B cell (primary cell): Measurements from ENCODE around the gene NCS1. TPM values are rescaled to one million over a fixed set of nuclear protein-coding genes. Genes with fewer than 3 reads are reported as not detected.

ENCODE experiments used
- ATAC-seq: fragments of 200-7000 bp; cut with Tn5 transposase; one replicate; pipeline ENCODE4 v1.10.0; 2021; ENCODE audit warnings: low read depth, mild to moderate bottlenecking, moderate number of reproducible peaks, moderate library complexity
- CTCF ChIA-PET: fragments of 350-600 bp; sonication (Branson Sonifier 250); formaldehyde crosslinking; loops from one replicate; lab custom pipeline; 2021; ENCODE audit warnings: antibody characterized with exemption, inconsistent platforms; lab: Charles Lee
- POLR2A ChIA-PET: fragments of 350-600 bp; sonication (Branson Sonifier 250); formaldehyde crosslinking; loops from one replicate; lab custom pipeline; 2021; ENCODE audit warnings: antibody characterized with exemption; lab: Charles Lee
- DNase-seq: peaks from one replicate; pipeline ENCODE4 v3.0.0; 2013
- H2AFZ ChIP-seq: 2 replicates; pipeline ENCODE4 v1.6.1; 2012; ENCODE audit warnings: mild to moderate bottlenecking, low read depth, low read length; ENCODE audit not compliant: insufficient read depth, poor library complexity, severe bottlenecking
- H3K27ac ChIP-seq, 2 donors: 1 replicate in 1 of 2; 2 replicates in 1 of 2; pipeline ENCODE4 v1.5.1; 2012 to 2013; ENCODE audit warnings: low read length in 2 of 2, mild to moderate bottlenecking in 2 of 2, moderate library complexity in 1 of 2
- H3K27me3 ChIP-seq, 4 experiments: fragments of 200-600 bp in 1 of 4; sonication (generic) in 1 of 4; replicated peaks in 1 of 4; 1 replicate in 2 of 4; 2 replicates in 2 of 4; pipeline versions ENCODE4 v1.6.1 to v1.7.0; 2013 to 2016; ENCODE audit warnings: low read length in 3 of 4, mild to moderate bottlenecking in 2 of 4, mixed read lengths in 1 of 4, moderate library complexity in 1 of 4; ENCODE audit not compliant: insufficient read depth in 4 of 4, control insufficient read depth in 3 of 4; ENCODE audit errors: control extremely low read depth in 1 of 4
- H3K36me3 ChIP-seq, 2 experiments: replicated peaks in 1 of 2; 1 replicate in 1 of 2; 2 replicates in 1 of 2; pipeline versions ENCODE4 v1.6.1 to v1.7.1; 2013; ENCODE audit warnings: low read length in 1 of 2; ENCODE audit not compliant: insufficient read depth in 2 of 2, control insufficient read depth in 1 of 2; ENCODE audit errors: control extremely low read depth in 1 of 2, extremely low read depth in 1 of 2
- H3K4me1 ChIP-seq, 2 donors: fragments of 200-600 bp in 1 of 2; sonication (generic) in 1 of 2; 1 replicate in 1 of 2; 2 replicates in 1 of 2; pipeline versions ENCODE4 v1.5.1 to v1.6.1; 2013 to 2017; ENCODE audit warnings: low read length in 2 of 2; ENCODE audit not compliant: control insufficient read depth in 2 of 2, insufficient read depth in 2 of 2
- H3K4me2 ChIP-seq: replicated peaks from 2 replicates; pipeline ENCODE3; 2012; ENCODE audit warnings: mild to moderate bottlenecking, low read depth, low read length; ENCODE audit not compliant: poor library complexity, severe bottlenecking
- H3K4me3 ChIP-seq, 5 experiments: fragments of 200-600 bp in 1 of 5; sonication (generic) in 1 of 5; 1 replicate in 3 of 5; 2 replicates in 2 of 5; pipeline versions ENCODE4 v1.5.1 to v1.7.0; 2011 to 2016; ENCODE audit warnings: low read length in 4 of 5, mild to moderate bottlenecking in 4 of 5, low read depth in 2 of 5, control low read depth in 1 of 5, moderate library complexity in 1 of 5; ENCODE audit not compliant: insufficient read depth in 1 of 5; ENCODE audit errors: control extremely low read depth in 1 of 5, extremely low read depth in 1 of 5
- H3K79me2 ChIP-seq: fragments of 200-600 bp; sonication (generic); one replicate; pipeline ENCODE4 v1.6.0; 2016; ENCODE audit warnings: low read length; ENCODE audit not compliant: control insufficient read depth, insufficient read depth
- H3K9ac ChIP-seq: fragments of 200-600 bp; sonication (generic); 2 replicates; pipeline ENCODE4 v1.6.1; 2017; ENCODE audit warnings: mild to moderate bottlenecking, low read length, moderate library complexity
- H3K9me3 ChIP-seq, 3 donors: one replicate each; pipeline versions ENCODE4 v1.6.1 to v1.7.1; 2013; ENCODE audit warnings: low read length in 2 of 3; ENCODE audit not compliant: control insufficient read depth in 2 of 3, insufficient read depth in 1 of 3; ENCODE audit errors: control extremely low read depth in 1 of 3
- H4K20me1 ChIP-seq: 2 replicates; pipeline ENCODE4 v1.6.0; 2012; ENCODE audit warnings: mild to moderate bottlenecking, low read length; ENCODE audit not compliant: insufficient read depth, control insufficient read depth, poor library complexity, severe bottlenecking
- H3K27ac Mint-ChIP-seq: one replicate; pipeline ENCODE4 v1.8.0; 2021; ENCODE audit warnings: mixed read lengths
- H3K27me3 Mint-ChIP-seq: one replicate; pipeline ENCODE4 v1.8.0; 2021; ENCODE audit warnings: mixed read lengths
- H3K4me1 Mint-ChIP-seq: one replicate; pipeline ENCODE4 v1.8.0; 2021; ENCODE audit warnings: mixed read lengths
- H3K4me3 Mint-ChIP-seq: one replicate; pipeline ENCODE4 v1.8.0; 2021; ENCODE audit warnings: mixed read lengths
- H3K9me3 Mint-ChIP-seq: one replicate; pipeline ENCODE4 v1.8.0; 2022; ENCODE audit warnings: mixed read lengths; ENCODE audit not compliant: insufficient read depth
- EZH2 ChIP-seq: IDR thresholded peaks from 2 replicates; pipeline ENCODE4 v1.6.1; 2012; ENCODE audit warnings: borderline replicate concordance, low read depth, mild to moderate bottlenecking, moderate library complexity, low read length; ENCODE audit not compliant: insufficient read depth, poor library complexity, severe bottlenecking
- WGBS: methylation state at CpG from one replicate; pipeline ENCODE4 v1.1.5; 2013; ENCODE audit warnings: missing lambda C conversion rate; ENCODE audit not compliant: insufficient coverage; 5-methylcytosine and 5-hydroxymethylcytosine counted together
- intact Hi-C: fragments of 100-400 bp; cut with micrococcal nuclease; formaldehyde crosslinking; loops from one replicate; pipeline ENCODE4 v1.10.0; 2022
- polyA plus RNA-seq: library from polyadenylated mRNA; depleted of rRNA; stranded (reverse); fragments of >200 nt; gene quantifications from 2 replicates; pipeline ENCODE4 v1.2.3, GENCODE V29; 2012
- total RNA-seq, 2 donors: library from RNA; stranded (reverse); fragments of 120-200 nt in 1 of 2; gene quantifications; 1 replicate in 1 of 2; 2 replicates in 1 of 2; pipeline versions ENCODE4 v1.2.3 to v1.2.4, GENCODE V29; 2013 to 2022
- TF ChIP-seq, protein P1 (sequence below): fragments of 200-600 bp; IDR thresholded peaks from one replicate; pipeline ENCODE4 v1.8.0; 2022; ENCODE audit warnings: antibody characterized with exemption, mild to moderate bottlenecking

Gene NCS1
- total and polyA plus RNA-seq, 2 donors (not counting 1 experiment from before 2014, with no cell fraction given) = 0.39 TPM; not detected in 1

DNA sequence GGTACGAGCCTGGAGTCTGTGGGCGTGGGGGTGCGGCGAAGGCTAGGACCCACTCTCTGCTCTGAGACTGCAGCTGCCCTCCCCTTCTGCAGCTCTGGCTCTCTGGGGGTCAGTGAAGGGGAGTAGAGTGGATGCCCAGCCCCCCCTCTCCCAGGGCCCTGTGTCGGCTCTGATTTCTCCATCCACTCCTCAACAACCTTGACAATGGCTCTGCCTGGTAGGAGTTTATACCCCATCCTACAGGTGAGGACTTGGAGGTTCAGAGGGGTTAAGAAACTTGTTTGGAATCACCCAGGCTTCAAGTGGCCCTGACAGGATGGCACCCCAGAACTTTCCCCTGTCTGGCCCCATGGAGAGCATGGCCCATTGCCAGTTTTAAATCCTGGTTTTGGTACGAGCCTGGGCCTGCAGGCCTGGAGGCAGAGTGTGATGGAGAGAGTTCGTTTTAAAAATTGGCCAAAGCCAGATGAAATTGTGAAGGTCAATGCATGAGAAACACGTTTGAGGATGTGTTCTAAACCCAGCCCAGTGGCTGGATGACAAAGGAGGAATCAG, 22.3 kb downstream of the NCS1 start:
- TF ChIP-seq, protein P1, sequence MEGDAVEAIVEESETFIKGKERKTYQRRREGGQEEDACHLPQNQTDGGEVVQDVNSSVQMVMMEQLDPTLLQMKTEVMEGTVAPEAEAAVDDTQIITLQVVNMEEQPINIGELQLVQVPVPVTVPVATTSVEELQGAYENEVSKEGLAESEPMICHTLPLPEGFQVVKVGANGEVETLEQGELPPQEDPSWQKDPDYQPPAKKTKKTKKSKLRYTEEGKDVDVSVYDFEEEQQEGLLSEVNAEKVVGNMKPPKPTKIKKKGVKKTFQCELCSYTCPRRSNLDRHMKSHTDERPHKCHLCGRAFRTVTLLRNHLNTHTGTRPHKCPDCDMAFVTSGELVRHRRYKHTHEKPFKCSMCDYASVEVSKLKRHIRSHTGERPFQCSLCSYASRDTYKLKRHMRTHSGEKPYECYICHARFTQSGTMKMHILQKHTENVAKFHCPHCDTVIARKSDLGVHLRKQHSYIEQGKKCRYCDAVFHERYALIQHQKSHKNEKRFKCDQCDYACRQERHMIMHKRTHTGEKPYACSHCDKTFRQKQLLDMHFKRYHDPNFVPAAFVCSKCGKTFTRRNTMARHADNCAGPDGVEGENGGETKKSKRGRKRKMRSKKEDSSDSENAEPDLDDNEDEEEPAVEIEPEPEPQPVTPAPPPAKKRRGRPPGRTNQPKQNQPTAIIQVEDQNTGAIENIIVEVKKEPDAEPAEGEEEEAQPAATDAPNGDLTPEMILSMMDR = no peak
- no peak for TF ChIP-seq EZH2
- DNase-seq = no peak
- Histone ChIP-seq H4K20me1 (no peaks in the 10 kb centered on the region), H3K4me1 (no peaks in the 10 kb centered on the region), H3K36me3 (no peaks in the 10 kb centered on the region), H3K4me2 (no peak overlapping the region), H3K9me3 (no peaks in the 10 kb centered on the region), H3K27ac (no peak overlapping the region), H3K9ac (no peak overlapping the region), H3K27me3 (no peaks in the 10 kb centered on the region), H3K4me3 (no peak overlapping the region), H3K79me2 (no peaks in the 10 kb centered on the region), H2AFZ (no peak overlapping the region)
- intact Hi-C loops = no loop called here
- 79% methylated on average over 5 of the region's 8 CpGs for WGBS
- ChIA-PET CTCF (no interaction called here), POLR2A (no interaction called here)
- no peak overlapping the region for H3K4me3 Mint-ChIP-seq
- no peak for ATAC-seq
- peaks cover 4% of the 10 kb centered on the region for H3K27me3 Mint-ChIP-seq
- no peaks in the 10 kb centered on the region for H3K4me1 Mint-ChIP-seq
- H3K27ac Mint-ChIP-seq = no peak overlapping the region
- no peaks in the 10 kb centered on the region for H3K9me3 Mint-ChIP-seq

DNA sequence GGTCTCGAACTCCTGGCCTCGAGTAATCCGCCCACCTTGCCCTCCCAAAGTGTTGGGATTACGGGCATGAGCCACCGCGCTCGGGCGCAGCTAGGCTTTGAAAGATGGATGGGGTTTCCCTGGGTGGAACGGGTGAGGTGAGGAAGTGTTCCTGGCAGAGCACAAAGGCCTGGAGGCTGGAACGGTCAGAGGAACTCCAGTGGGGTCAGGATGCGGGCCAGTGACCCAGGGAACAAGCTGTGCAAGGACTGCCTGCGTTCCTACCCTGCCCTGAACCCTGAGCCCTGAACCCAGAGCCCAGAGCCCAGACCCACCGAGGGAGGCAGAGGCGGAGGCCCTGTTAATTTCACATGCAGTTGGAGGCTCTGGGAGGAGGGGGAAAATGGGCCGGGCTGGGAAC, 23.4 kb downstream of the NCS1 start:
- Histone ChIP-seq H3K4me3 (no peak overlapping the region), H3K4me1 (no peaks in the 10 kb centered on the region), H2AFZ (no peak overlapping the region), H3K36me3 (no peaks in the 10 kb centered on the region), H3K9me3 (no peaks in the 10 kb centered on the region), H4K20me1 (no peaks in the 10 kb centered on the region), H3K79me2 (no peaks in the 10 kb centered on the region), H3K27ac (no peak overlapping the region), H3K4me2 (no peak overlapping the region), H3K9ac (no peak overlapping the region), H3K27me3 (no peaks in the 10 kb centered on the region)
- TF ChIP-seq, protein P1 = no peak
- TF ChIP-seq EZH2 = no peak
- POLR2A ChIA-PET = no interaction called here
- no peak for DNase-seq
- Mint-ChIP-seq H3K27ac (no peak overlapping the region), H3K4me1 (no peaks in the 10 kb centered on the region), H3K9me3 (no peaks in the 10 kb centered on the region), H3K27me3 (peaks cover 4% of the 10 kb centered on the region), H3K4me3 (no peak overlapping the region)
- CTCF ChIA-PET = no interaction called here
- WGBS = 89% methylated on average over 14 of the region's 15 CpGs
- intact Hi-C loops = no loop called here
- ATAC-seq = no peak
